K562 (cell line): Measurements from ENCODE around the gene C10orf71. TPM values are rescaled to one million over a fixed set of nuclear protein-coding genes. Genes with fewer than 3 reads are reported as not detected.

ENCODE experiments used
- ATAC-seq: fragments of 200-7000 bp; cut with Tn5 transposase; 3 replicates; pipeline ENCODE4 v1.9.1; 2020; ENCODE audit warnings: moderate library complexity
- BruUV-seq: library from RNA; stranded (reverse); fragments of 400-500 nt; replicated peaks from 2 replicates; lab custom pipeline; 2021; lab: Mats Ljungman, UMichigan
- CTCF ChIA-PET: fragments of 300-600 bp; formaldehyde crosslinking; extraction: SDS; loops from one replicate; lab custom pipeline; 2021; ENCODE audit warnings: low intra/inter-chr PET ratio; lab: Yijun Ruan, JAX
- POLR2A ChIA-PET: fragments of 300-600, 350-650 bp; sonication (Branson Sonifier 250); formaldehyde crosslinking; extraction: SDS; loops from one replicate; lab custom pipeline; 2021; ENCODE audit warnings: antibody characterized with exemption, inconsistent platforms; lab: Yijun Ruan, JAX
- DNase-seq, 4 experiments: peaks; one replicate each; pipeline versions ENCODE4 v3.0.0 to v3.0.0-alpha.2; 2011 to 2018; ENCODE audit warnings: low spot score in 3 of 4, mixed read lengths in 3 of 4; ENCODE audit errors: extremely low read depth in 1 of 4
- FAIRE-seq: peaks from 2 replicates; lab custom pipeline; 2011; peaks lifted over from hg19 to GRCh38; lab: Jason Lieb, UNC
- H2AFZ ChIP-seq: 2 replicates; pipeline ENCODE4 v1.6.0; 2011; ENCODE audit warnings: low read depth, low read length, control low read depth, inconsistent platforms
- H3K27ac ChIP-seq: fragments of 200-600 bp; 3 replicates; pipeline ENCODE4 v1.8.0; 2011; ENCODE audit warnings: low read depth, mild to moderate bottlenecking, control low read depth, inconsistent platforms, low read length, moderate library complexity, mixed read lengths; ENCODE audit errors: extremely low read depth
- H3K27me3 ChIP-seq, 2 experiments: fragments of 300-600 bp in 1 of 2; 2 replicates in 1 of 2; 3 replicates in 1 of 2; pipeline versions ENCODE4 v1.6.0 to v1.8.0; 2011; ENCODE audit warnings: inconsistent platforms in 2 of 2, low read length in 2 of 2, mild to moderate bottlenecking in 1 of 2, mixed read lengths in 1 of 2, moderate library complexity in 1 of 2; ENCODE audit not compliant: control insufficient read depth in 2 of 2, insufficient read depth in 2 of 2
- H3K36me3 ChIP-seq: fragments of 300-600 bp; 3 replicates; pipeline ENCODE4 v1.8.0; 2011; ENCODE audit warnings: mild to moderate bottlenecking, low read length, inconsistent platforms; ENCODE audit not compliant: control insufficient read depth, insufficient read depth
- H3K4me1 ChIP-seq, 2 experiments: fragments of 200-600 bp in 1 of 2; replicated peaks in 1 of 2; 2 replicates in 1 of 2; 3 replicates in 1 of 2; pipeline versions ENCODE4 v1.5.1 to v1.8.0; 2011; ENCODE audit warnings: inconsistent platforms in 2 of 2, low read length in 2 of 2, mild to moderate bottlenecking in 1 of 2, mixed read lengths in 1 of 2, moderate library complexity in 1 of 2; ENCODE audit not compliant: control insufficient read depth in 2 of 2, insufficient read depth in 2 of 2
- H3K4me2 ChIP-seq: 2 replicates; pipeline ENCODE4 v1.6.1; 2011; ENCODE audit warnings: low read length, control low read depth, inconsistent platforms, mixed read lengths; ENCODE audit not compliant: insufficient read depth
- H3K4me3 ChIP-seq: fragments of 200-600 bp; sonication (generic), shearing (Covaris generic); 2 replicates; pipeline ENCODE4 v1.5.1; 2016; ENCODE audit warnings: control low read depth, inconsistent platforms
- H3K79me2 ChIP-seq: fragments of 200-600 bp; 3 replicates; pipeline ENCODE4 v1.8.0; 2011; ENCODE audit warnings: low read length, inconsistent platforms; ENCODE audit not compliant: control insufficient read depth, insufficient read depth
- H3K9ac ChIP-seq, 2 experiments: 2 replicates each; pipeline versions ENCODE4 v1.6.0 to v1.6.1; 2011; ENCODE audit warnings: low read depth in 2 of 2, low read length in 2 of 2, control low read depth in 1 of 2, inconsistent platforms in 1 of 2, mild to moderate bottlenecking in 1 of 2, mixed read lengths in 1 of 2; ENCODE audit not compliant: insufficient read depth in 1 of 2
- H3K9me1 ChIP-seq: one replicate; pipeline ENCODE4 v1.6.0; 2011; ENCODE audit warnings: inconsistent platforms, mild to moderate bottlenecking, low read length, moderate library complexity; ENCODE audit not compliant: control insufficient read depth, insufficient read depth
- H3K9me3 ChIP-seq: replicated peaks from 2 replicates; pipeline ENCODE4 v1.5.1; 2011; ENCODE audit warnings: low read depth, low read length, inconsistent platforms; ENCODE audit not compliant: control insufficient read depth, insufficient read depth
- H4K20me1 ChIP-seq: replicated peaks from 2 replicates; pipeline ENCODE4 v1.6.1; 2011; ENCODE audit warnings: low read length, inconsistent platforms, mixed read lengths; ENCODE audit not compliant: control insufficient read depth, insufficient read depth
- ELF4 ChIP-seq: fragments of 450-650 bp; formaldehyde crosslinking; IDR thresholded peaks from 2 replicates; pipeline ENCODE4 v1.4.0; 2022; ENCODE audit warnings: missing genetic modification characterization
- ETV1 ChIP-seq: fragments of 450-650 bp; conservative IDR thresholded peaks from 2 replicates; pipeline ENCODE4 v1.6.1; 2016; ENCODE audit warnings: missing genetic modification characterization, control low read depth, low read depth, missing compliant biosample characterization
- HNRNPK ChIP-seq: fragments of 200-400 bp; formaldehyde crosslinking; IDR thresholded peaks from one replicate; pipeline ENCODE4 v1.6.1; 2018; ENCODE audit warnings: mild to moderate bottlenecking, low read depth, low read length; ENCODE audit not compliant: poor library complexity, severe bottlenecking
- PCBP2 ChIP-seq: fragments of 200-400 bp; formaldehyde crosslinking; IDR thresholded peaks from 2 replicates; pipeline ENCODE4 v1.6.1; 2018; ENCODE audit warnings: low read length, low read depth, mild to moderate bottlenecking, moderate library complexity; ENCODE audit not compliant: poor library complexity, severe bottlenecking
- ZNF184 ChIP-seq: sonication (generic); formaldehyde crosslinking; IDR thresholded peaks from 2 replicates; pipeline ENCODE4 v1.5.0; 2020; ENCODE audit warnings: missing genetic modification reagents
- WGBS: fragments of 100-300 bp; shearing (Covaris generic); methylation state at CpG from one replicate; pipeline ENCODE4 v1.1.6; 2016; ENCODE audit warnings: low coverage, mixed read lengths; ENCODE audit not compliant: insufficient coverage; ENCODE audit errors: missing lambda C conversion rate; 5-methylcytosine and 5-hydroxymethylcytosine counted together
- in situ Hi-C: fragments of 300-500 bp; cut with MboI; formaldehyde crosslinking; loops from 4 replicates; pipeline ENCODE4 v1.15.0; 2018; ENCODE audit warnings: inconsistent platforms, mixed read lengths
- intact Hi-C: fragments of 100-400 bp; cut with micrococcal nuclease; formaldehyde crosslinking; loops from 2 replicates; pipeline ENCODE4 v1.14.2; 2022
- polyA plus RNA-seq, 8 experiments: library from polyadenylated mRNA; depleted of rRNA in 4 of 8; stranded (reverse) in 5 of 8; unstranded in 3 of 8; fragments of >200 nt; fragmentation: Nextera tagmentation in 2 of 8; fragmentation: Illumina TruSeq in 1 of 8; extraction: Ambion mirVana in 2 of 8; extraction: Trizol in 1 of 8; gene quantifications; 2 replicates each; pipeline versions ENCODE4 v1.2.1 to v1.2.3, GENCODE V29; 2011 to 2014; ENCODE audit warnings: inconsistent platforms in 1 of 8, missing spikeins in 1 of 8
- total RNA-seq, 7 experiments: library from RNA; depleted of rRNA in 6 of 7; stranded (reverse); fragments of >200 nt in 6 of 7; fragmentation: Illumina TruSeq in 2 of 7; extraction: Trizol in 2 of 7; gene quantifications; 2 replicates each; pipeline versions ENCODE4 v1.2.1 to v1.2.3, GENCODE V29; 2011 to 2021; ENCODE audit warnings: low replicate concordance in 1 of 7
- TF ChIP-seq, protein P1 (sequence below): fragments of 450-650 bp; IDR thresholded peaks from 2 replicates; pipeline ENCODE4 v1.6.1; 2016
- TF ChIP-seq, protein P2 (sequence below): fragments of 450-650 bp; IDR thresholded peaks from 2 replicates; pipeline ENCODE4 v1.6.1; 2014; ENCODE audit warnings: low read depth, mild to moderate bottlenecking, moderate library complexity, borderline replicate concordance
- TF ChIP-seq, protein P3 (sequence below): fragments of 450-650 bp; formaldehyde crosslinking; IDR thresholded peaks from 2 replicates; pipeline ENCODE4 v1.4.0; 2020; ENCODE audit warnings: mild to moderate bottlenecking, moderate library complexity

C10orf71 gene
- total and polyA plus RNA-seq, 9 of the 15 experiments (the other 6 are each of a cell fraction or from before 2014, with no cell fraction given), result 0.06 to 4.5 (median 1.3) TPM

DNA sequence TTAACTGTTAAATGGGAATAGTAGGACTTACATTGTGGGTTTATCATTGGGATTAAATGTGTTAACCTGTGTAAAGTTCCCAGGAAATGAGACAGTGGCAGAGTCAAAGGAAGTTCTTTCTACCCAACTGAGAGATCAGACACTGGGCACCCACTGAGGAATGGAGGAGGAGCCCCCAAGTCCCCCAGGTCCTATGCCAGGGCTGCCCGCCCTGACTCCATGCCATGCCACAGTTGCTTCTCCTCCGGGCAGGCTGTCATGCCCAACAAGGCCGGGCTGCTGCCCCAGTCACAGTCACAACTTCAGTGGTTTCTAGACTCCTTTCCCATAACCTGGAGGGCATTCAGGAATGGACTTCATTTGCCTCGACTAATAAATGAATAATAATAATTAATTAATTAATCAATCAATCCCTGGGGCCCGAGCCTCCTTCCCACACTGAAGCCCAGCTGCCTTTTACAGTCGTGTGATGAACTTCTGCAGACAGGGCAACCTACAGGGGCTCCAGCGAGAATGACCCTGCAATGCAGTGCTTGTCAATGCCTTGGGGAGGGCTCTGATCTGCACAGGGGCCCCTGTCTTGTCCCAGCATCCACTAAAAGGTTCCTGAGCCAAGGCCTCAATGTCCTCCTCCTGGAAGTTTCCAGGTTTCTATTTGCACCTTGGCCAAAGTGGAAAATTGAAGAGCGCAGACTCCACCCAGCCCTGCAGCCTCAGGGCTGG, 64.5 kb downstream of the C10orf71 start:
- H3K36me3 ChIP-seq, result no peaks in the 10 kb centered on the region
- H3K4me1 ChIP-seq, result peaks cover 0 to 7% of the 10 kb centered on the region in 2 experiments; a peak in 2 of 5 replicates
- peaks cover 52 to 73% of the 10 kb centered on the region in 2 experiments for H3K27me3 ChIP-seq
- no peak overlapping the region for H3K4me2 ChIP-seq
- CTCF ChIA-PET, result no interaction called here
- H3K79me2 ChIP-seq, result no peaks in the 10 kb centered on the region
- H3K9me3 ChIP-seq, result no peaks in the 10 kb centered on the region
- in situ Hi-C loops, result no loop called here
- no TSS peak for BruUV-seq
- H3K9ac ChIP-seq, result no peak overlapping the region
- peaks cover 3% of the 10 kb centered on the region for H3K9me1 ChIP-seq
- 2% methylated on average over 8 of the region's 8 CpGs for WGBS
- no peak for FAIRE-seq
- H3K27ac ChIP-seq, result no peak overlapping the region
- no peak overlapping the region for H2AFZ ChIP-seq
- POLR2A ChIA-PET, result no interaction called here
- intact Hi-C loops, result no loop called here
- ATAC-seq, result no peak
- TF ChIP-seq, protein P1, sequence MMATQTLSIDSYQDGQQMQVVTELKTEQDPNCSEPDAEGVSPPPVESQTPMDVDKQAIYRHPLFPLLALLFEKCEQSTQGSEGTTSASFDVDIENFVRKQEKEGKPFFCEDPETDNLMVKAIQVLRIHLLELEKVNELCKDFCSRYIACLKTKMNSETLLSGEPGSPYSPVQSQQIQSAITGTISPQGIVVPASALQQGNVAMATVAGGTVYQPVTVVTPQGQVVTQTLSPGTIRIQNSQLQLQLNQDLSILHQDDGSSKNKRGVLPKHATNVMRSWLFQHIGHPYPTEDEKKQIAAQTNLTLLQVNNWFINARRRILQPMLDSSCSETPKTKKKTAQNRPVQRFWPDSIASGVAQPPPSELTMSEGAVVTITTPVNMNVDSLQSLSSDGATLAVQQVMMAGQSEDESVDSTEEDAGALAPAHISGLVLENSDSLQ, result no peak
- no peak for TF ChIP-seq ETV1 (tag)
- TF ChIP-seq ELF4 (CRISPR knock-in tag), result no peak
- TF ChIP-seq HNRNPK, result no peak
- TF ChIP-seq, protein P2, sequence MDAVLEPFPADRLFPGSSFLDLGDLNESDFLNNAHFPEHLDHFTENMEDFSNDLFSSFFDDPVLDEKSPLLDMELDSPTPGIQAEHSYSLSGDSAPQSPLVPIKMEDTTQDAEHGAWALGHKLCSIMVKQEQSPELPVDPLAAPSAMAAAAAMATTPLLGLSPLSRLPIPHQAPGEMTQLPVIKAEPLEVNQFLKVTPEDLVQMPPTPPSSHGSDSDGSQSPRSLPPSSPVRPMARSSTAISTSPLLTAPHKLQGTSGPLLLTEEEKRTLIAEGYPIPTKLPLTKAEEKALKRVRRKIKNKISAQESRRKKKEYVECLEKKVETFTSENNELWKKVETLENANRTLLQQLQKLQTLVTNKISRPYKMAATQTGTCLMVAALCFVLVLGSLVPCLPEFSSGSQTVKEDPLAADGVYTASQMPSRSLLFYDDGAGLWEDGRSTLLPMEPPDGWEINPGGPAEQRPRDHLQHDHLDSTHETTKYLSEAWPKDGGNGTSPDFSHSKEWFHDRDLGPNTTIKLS, result no peak
- no peak for TF ChIP-seq ZNF184 (CRISPR knock-in tag)
- no peak for TF ChIP-seq PCBP2
- TF ChIP-seq, protein P3, sequence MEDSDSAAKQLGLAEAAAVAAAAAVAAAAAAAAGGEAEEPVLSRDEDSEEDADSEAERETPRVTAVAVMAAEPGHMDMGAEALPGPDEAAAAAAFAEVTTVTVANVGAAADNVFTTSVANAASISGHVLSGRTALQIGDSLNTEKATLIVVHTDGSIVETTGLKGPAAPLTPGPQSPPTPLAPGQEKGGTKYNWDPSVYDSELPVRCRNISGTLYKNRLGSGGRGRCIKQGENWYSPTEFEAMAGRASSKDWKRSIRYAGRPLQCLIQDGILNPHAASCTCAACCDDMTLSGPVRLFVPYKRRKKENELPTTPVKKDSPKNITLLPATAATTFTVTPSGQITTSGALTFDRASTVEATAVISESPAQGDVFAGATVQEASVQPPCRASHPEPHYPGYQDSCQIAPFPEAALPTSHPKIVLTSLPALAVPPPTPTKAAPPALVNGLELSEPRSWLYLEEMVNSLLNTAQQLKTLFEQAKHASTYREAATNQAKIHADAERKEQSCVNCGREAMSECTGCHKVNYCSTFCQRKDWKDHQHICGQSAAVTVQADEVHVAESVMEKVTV (CRISPR knock-in tag), result no peak
- H4K20me1 ChIP-seq, result 0 out of 2 replicates have a peak, but pooled peaks cover 11% of the 10 kb centered on the region
- no peak overlapping the region for H3K4me3 ChIP-seq
- DNase-seq, result no peak
